Measurements from ENCODE around the gene MMP28.

DNA sequence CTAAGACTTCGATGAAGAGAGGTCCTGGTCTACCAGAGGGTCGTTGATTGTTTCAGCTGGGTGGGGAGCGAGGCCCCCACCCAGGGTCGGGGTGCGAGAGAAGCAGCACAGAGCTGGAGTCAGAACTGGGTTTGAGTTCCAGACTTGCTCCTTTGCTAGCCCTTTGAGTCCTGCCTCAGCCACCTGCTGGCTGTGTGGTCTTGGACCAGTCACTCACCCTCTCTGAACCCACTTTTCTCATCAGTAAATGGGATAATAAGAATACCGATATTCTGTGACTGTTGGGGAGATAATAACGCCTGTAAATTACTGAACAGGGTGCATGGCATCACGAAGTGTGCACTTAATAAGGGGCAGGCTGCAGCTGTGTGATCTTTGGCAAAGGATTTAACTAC, 427 bp upstream of the MMP28 start:
- TF ChIP-seq, protein P1, sequence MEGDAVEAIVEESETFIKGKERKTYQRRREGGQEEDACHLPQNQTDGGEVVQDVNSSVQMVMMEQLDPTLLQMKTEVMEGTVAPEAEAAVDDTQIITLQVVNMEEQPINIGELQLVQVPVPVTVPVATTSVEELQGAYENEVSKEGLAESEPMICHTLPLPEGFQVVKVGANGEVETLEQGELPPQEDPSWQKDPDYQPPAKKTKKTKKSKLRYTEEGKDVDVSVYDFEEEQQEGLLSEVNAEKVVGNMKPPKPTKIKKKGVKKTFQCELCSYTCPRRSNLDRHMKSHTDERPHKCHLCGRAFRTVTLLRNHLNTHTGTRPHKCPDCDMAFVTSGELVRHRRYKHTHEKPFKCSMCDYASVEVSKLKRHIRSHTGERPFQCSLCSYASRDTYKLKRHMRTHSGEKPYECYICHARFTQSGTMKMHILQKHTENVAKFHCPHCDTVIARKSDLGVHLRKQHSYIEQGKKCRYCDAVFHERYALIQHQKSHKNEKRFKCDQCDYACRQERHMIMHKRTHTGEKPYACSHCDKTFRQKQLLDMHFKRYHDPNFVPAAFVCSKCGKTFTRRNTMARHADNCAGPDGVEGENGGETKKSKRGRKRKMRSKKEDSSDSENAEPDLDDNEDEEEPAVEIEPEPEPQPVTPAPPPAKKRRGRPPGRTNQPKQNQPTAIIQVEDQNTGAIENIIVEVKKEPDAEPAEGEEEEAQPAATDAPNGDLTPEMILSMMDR (IDR thresholded peaks at IDR 0.05) = no peak
- no peak for TF ChIP-seq POLR2A (IDR thresholded peaks at IDR 0.05)

Measured in lower leg skin (tissue), 3 donors.